Endothelial cell of umbilical vein (primary cell): ENCODE measurements around the gene MUC13. TPM values are rescaled to one million over a fixed set of nuclear protein-coding genes. Genes with fewer than 3 reads are reported as not detected.

Source experiments
- polyA plus RNA-seq, 4 experiments: library from polyadenylated mRNA; depleted of rRNA in 3 of 4; stranded (reverse) in 3 of 4; unstranded in 1 of 4; fragments of >200 nt; gene quantifications; 2 replicates each; pipeline versions ENCODE4 v1.2.1 to v1.2.3, GENCODE V29; 2011 to 2012; ENCODE audit warnings: missing spikeins in 1 of 4
- total RNA-seq: library from RNA; stranded (reverse); gene quantifications from 2 replicates; pipeline ENCODE4 v1.2.3, GENCODE V29; 2021

MUC13 gene
- total and polyA plus RNA-seq, 2 donors (not counting 3 experiments of a cell fraction or from before 2014, with no cell fraction given), result not detected

Other genes with a start within 250 kb of the MUC13 start
- 41.9 and 50.2 TPM in 2 replicates for gene UMPS, start 204.3 kb downstream of the MUC13 start, total RNA-seq
- 21.5 and 38.6 TPM in 2 replicates for gene UMPS, start 204.3 kb downstream of the MUC13 start, polyA plus RNA-seq
- gene ITGB5, start 47.4 kb downstream of the MUC13 start, total RNA-seq, result 144 TPM in 2 replicates
- gene ITGB5, start 47.4 kb downstream of the MUC13 start, polyA plus RNA-seq, result 126 and 170 TPM in 2 replicates
- gene HEG1, start 121.2 kb upstream of the MUC13 start, total RNA-seq, result 87.0 and 106 TPM in 2 replicates
- gene HEG1, start 121.2 kb upstream of the MUC13 start, polyA plus RNA-seq, result 40.9 and 50.1 TPM in 2 replicates